Panc1 (cell line): ENCODE data around the gene SYCN. TPM values are rescaled to one million over a fixed set of nuclear protein-coding genes. Genes with fewer than 3 reads are reported as not detected.
A peak's percentile ranks its signal among the peaks of the same experiment; 100 is the strongest.
"Not testable (repeated sequence)": the region's sequence is repeated elsewhere in the genome, so short reads cannot be mapped to it uniquely, and the experiment has no call there.

Source experiments
- ATAC-seq: fragments of 200-7000 bp; cut with Tn5 transposase; 2 replicates; pipeline ENCODE4 v1.9.1; 2020; ENCODE audit warnings: mild to moderate bottlenecking, moderate library complexity
- BruUV-seq: library from RNA; stranded (reverse); fragments of 400-500 nt; replicated peaks from 2 replicates; lab custom pipeline; 2021; lab: Mats Ljungman, UMichigan
- CTCF ChIA-PET: fragments of 300-600 bp; sonication (Branson Sonifier 250); formaldehyde crosslinking; loops from one replicate; lab custom pipeline; 2022; ENCODE audit warnings: antibody characterized with exemption; lab: Charles Lee
- POLR2A ChIA-PET: fragments of 300-600 bp; sonication (Branson Sonifier 250); formaldehyde crosslinking; loops from one replicate; lab custom pipeline; 2022; ENCODE audit warnings: antibody characterized with exemption; lab: Charles Lee
- DNase-seq: peaks from one replicate; pipeline ENCODE4 v3.0.0-alpha.2; 2010; ENCODE audit warnings: low read depth, low spot score
- H3K27ac ChIP-seq: 2 replicates; pipeline ENCODE4 v1.5.1; 2011; ENCODE audit warnings: mild to moderate bottlenecking, low read length, inconsistent platforms
- H3K27me3 ChIP-seq: fragments of 200-500 bp; sonication (Bioruptor generic); 2 replicates; pipeline ENCODE4 v1.6.0; 2014; ENCODE audit warnings: low read length, inconsistent platforms; ENCODE audit not compliant: control insufficient read depth, insufficient read depth
- H3K36me3 ChIP-seq: fragments of 200-500 bp; sonication (Bioruptor generic); 2 replicates; pipeline ENCODE4 v1.5.1; 2014; ENCODE audit warnings: inconsistent platforms, mild to moderate bottlenecking, low read length, moderate library complexity; ENCODE audit not compliant: control insufficient read depth, insufficient read depth
- H3K4me1 ChIP-seq: 2 replicates; pipeline ENCODE4 v1.5.1; 2011; ENCODE audit warnings: inconsistent platforms, mild to moderate bottlenecking, low read length, moderate library complexity; ENCODE audit not compliant: control insufficient read depth, insufficient read depth
- H3K4me3 ChIP-seq, 2 experiments: 2 replicates each; pipeline ENCODE4 v1.5.1; 2011 to 2012; ENCODE audit warnings: low read depth in 2 of 2, low read length in 2 of 2, mild to moderate bottlenecking in 2 of 2, inconsistent platforms in 1 of 2, moderate library complexity in 1 of 2
- H3K9me3 ChIP-seq: fragments of 200-500 bp; sonication (Bioruptor generic); 2 replicates; pipeline ENCODE4 v1.5.1; 2014; ENCODE audit warnings: low read depth, mild to moderate bottlenecking, inconsistent platforms, low read length, moderate library complexity; ENCODE audit not compliant: control insufficient read depth, insufficient read depth
- POLR2AphosphoS5 ChIP-seq: IDR thresholded peaks from 2 replicates; pipeline ENCODE4 v1.6.1; 2012; ENCODE audit warnings: mild to moderate bottlenecking, low read depth, low read length, moderate library complexity
- REST ChIP-seq, 2 experiments: IDR thresholded peaks; 2 replicates each; pipeline ENCODE4 v1.6.1; 2011 to 2012; ENCODE audit warnings: low read depth in 2 of 2, control low read depth in 1 of 2, low read length in 1 of 2, mild to moderate bottlenecking in 1 of 2, moderate library complexity in 1 of 2; ENCODE audit not compliant: insufficient read depth in 1 of 2
- SIN3A ChIP-seq: IDR thresholded peaks from 2 replicates; pipeline ENCODE4 v1.6.1; 2012; ENCODE audit warnings: low read depth, mild to moderate bottlenecking, low read length, moderate library complexity, borderline replicate concordance; ENCODE audit not compliant: insufficient read depth
- TCF7L2 ChIP-seq: IDR thresholded peaks from 2 replicates; pipeline ENCODE4 v1.6.1; 2011; ENCODE audit warnings: mild to moderate bottlenecking, low read depth, low read length, inconsistent platforms
- in situ Hi-C: cut with HindIII; loops from 2 replicates; pipeline ENCODE4 v1.10.0; 2016; ENCODE audit warnings: low sequenced_read_pairs, low pct_unique_long_range_greater_than_20kb
- intact Hi-C: fragments of 100-400 bp; cut with micrococcal nuclease; formaldehyde crosslinking; loops from one replicate; pipeline ENCODE4 v1.10.0; 2022; ENCODE audit not compliant: unreplicated experiment
- total RNA-seq: library from RNA; stranded (reverse); gene quantifications from one replicate; pipeline ENCODE4 v1.2.1, GENCODE V29; 2021; ENCODE audit not compliant: unreplicated experiment
- TF ChIP-seq, protein P1 (sequence below): fragments of 450-650 bp; IDR thresholded peaks from 2 replicates; pipeline ENCODE4 v1.5.1; 2017; ENCODE audit warnings: mild to moderate bottlenecking

The SYCN gene
- total RNA-seq, 1 experiment from 2014 or later, result 0.33 TPM

DNA sequence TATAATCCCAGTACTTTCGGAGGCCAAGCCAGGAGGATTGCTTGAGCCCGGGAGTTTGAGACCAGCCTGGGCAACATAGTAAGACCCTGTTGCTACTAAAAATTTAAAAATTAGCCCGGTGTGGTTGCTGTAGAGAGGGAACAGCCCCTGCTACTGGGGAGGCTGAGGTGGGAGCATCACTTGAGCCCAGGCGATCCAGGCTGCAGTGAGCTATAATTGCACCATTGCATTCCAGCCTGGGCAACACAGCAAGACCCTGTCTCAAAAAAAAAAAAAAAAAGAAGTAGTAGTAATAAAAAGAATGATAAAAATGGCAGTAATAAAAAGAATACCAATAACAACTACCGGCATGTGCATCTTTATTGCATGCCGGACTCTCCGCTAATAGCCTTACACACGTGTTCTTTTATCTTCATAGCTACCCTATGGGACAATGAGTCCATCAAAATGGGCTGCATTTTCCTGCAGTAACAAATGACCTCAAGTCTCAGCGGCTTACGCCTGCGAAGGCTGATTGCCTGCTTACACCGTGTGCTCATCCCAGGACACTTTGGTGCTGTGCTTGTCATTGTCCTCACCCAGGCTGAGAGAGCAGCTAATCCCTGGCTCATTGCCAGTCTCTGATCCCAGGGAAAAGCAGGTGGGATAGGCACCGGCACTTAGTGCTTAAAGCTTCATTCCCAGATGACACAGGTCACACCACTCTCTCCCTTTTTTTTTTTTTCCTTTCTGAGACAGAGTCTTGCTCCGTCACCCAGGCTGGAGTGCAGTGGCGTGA lies 14.4 kb upstream of the SYCN start:
- ATAC-seq (0 out of 2 replicates have a peak, but pooled peaks have one; percentile 8), DNase-seq (no peak)
- intact Hi-C loops, result no loop called here
- ChIA-PET POLR2A (interaction anchor here (0.5 to 0.7 kb wide), 4 partner anchors 210 to 1064 kb away, joined by 4 to 9 read pairs (median 5); no protein-coding TSS in a partner anchor), CTCF (interaction anchor here (0.5 to 1.2 kb wide), 12 partner anchors 12 to 1087 kb away, joined by 3 to 6 read pairs (median 4); partner anchors contain the start of genes GMFG and RPS16)
- H3K36me3 ChIP-seq, result no peaks in the 10 kb centered on the region
- H3K4me1 ChIP-seq, result no peaks in the 10 kb centered on the region
- peaks cover 4% of the 10 kb centered on the region; the same call in 1 of the 2 replicates for H3K9me3 ChIP-seq
- no peak for TF ChIP-seq SIN3A
- no peak for TF ChIP-seq TCF7L2
- no peak for TF ChIP-seq POLR2AphosphoS5
- TF ChIP-seq REST (IDR thresholded peaks at IDR 0.05; ENCODE audit: insufficient read depth in 1 of 2, low read depth in 2 of 2, low read length in 1 of 2), result no peak; a peak in 1 of 4 replicates
- H3K27me3 ChIP-seq, result peaks cover 10% of the 10 kb centered on the region
- in situ Hi-C loops, result loop anchor here (5.0 kb wide), 3 partner anchors 34 to 559 kb away; partner anchors contain the start of genes LEUTX and SAMD4B
- H3K27ac ChIP-seq, result no peak overlapping the region
- BruUV-seq, result no TSS peak
- no peak overlapping the region for H3K4me3 ChIP-seq

DNA sequence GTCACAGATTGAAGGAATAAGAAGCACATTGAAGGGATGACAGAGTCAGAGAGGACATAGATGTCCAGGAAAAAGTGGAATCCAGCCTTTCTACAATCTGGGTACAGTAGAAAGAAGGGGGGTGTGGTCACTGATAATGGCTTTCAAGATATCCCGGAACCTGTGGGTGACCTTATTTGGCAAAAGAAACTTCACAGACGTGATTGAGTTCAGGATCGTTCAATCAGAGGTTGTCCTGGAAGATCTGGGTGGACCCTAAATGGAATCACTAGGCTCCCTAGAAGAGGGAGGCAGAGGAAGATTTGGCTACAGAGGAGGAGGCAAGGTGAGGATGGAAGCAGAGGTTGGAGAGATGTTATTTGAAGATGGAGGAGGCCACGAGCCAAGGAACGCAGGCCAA lies 13.0 kb upstream of the SYCN start:
- TF ChIP-seq SIN3A, result no peak
- no peak for TF ChIP-seq TCF7L2
- TF ChIP-seq POLR2AphosphoS5, result no peak
- TF ChIP-seq, protein P1, sequence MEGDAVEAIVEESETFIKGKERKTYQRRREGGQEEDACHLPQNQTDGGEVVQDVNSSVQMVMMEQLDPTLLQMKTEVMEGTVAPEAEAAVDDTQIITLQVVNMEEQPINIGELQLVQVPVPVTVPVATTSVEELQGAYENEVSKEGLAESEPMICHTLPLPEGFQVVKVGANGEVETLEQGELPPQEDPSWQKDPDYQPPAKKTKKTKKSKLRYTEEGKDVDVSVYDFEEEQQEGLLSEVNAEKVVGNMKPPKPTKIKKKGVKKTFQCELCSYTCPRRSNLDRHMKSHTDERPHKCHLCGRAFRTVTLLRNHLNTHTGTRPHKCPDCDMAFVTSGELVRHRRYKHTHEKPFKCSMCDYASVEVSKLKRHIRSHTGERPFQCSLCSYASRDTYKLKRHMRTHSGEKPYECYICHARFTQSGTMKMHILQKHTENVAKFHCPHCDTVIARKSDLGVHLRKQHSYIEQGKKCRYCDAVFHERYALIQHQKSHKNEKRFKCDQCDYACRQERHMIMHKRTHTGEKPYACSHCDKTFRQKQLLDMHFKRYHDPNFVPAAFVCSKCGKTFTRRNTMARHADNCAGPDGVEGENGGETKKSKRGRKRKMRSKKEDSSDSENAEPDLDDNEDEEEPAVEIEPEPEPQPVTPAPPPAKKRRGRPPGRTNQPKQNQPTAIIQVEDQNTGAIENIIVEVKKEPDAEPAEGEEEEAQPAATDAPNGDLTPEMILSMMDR, result no peak
- no peak for TF ChIP-seq REST (IDR thresholded peaks at IDR 0.05; ENCODE audit: insufficient read depth in 1 of 2, low read depth in 2 of 2, low read length in 1 of 2)
- Histone ChIP-seq H3K36me3 (no peaks in the 10 kb centered on the region), H3K9me3 (peaks cover 4% of the 10 kb centered on the region; the same call in 1 of the 2 replicates), H3K27ac (no peak overlapping the region), H3K4me1 (no peaks in the 10 kb centered on the region), H3K27me3 (peaks cover 10% of the 10 kb centered on the region), H3K4me3 (no peak overlapping the region)
- ChIA-PET CTCF (interaction anchor here (0.6 to 1.5 kb wide), 3 partner anchors 8 to 77 kb away, joined by 3 to 6 read pairs (median 3); no protein-coding TSS in a partner anchor), POLR2A (interaction anchor here (0.6 to 0.7 kb wide), 2 partner anchors 54 to 96 kb away, joined by 4 to 11 read pairs; no protein-coding TSS in a partner anchor)
- ATAC-seq, result no peak
- no peak for DNase-seq
- no TSS peak for BruUV-seq
- intact Hi-C loops, result no loop called here
- in situ Hi-C loops, result loop anchor here (5.0 kb wide), 3 partner anchors 35 to 560 kb away; partner anchors contain the start of genes LEUTX and SAMD4B

- ATAC-seq, H3K4me1 ChIP-seq, H3K27ac ChIP-seq, H3K4me3 ChIP-seq, H3K36me3 ChIP-seq, intact Hi-C loops, H3K27me3 ChIP-seq, H3K9me3 ChIP-seq, DNase-seq, BruUV-seq: not testable (repeated sequence)
- ChIA-PET CTCF (interaction anchor here (0.6 to 5.5 kb wide), 3 partner anchors 10 to 113 kb away, joined by 3 to 78 read pairs (median 4); no protein-coding TSS in a partner anchor), POLR2A (interaction anchor here (1.2 kb wide), 1 partner anchor 16 kb away, joined by 4 read pairs; no protein-coding TSS in a partner anchor)
- in situ Hi-C loops, result loop anchor here (5.0 kb wide), 3 partner anchors 37 to 562 kb away; partner anchors contain the start of genes LEUTX and SAMD4B
Observed at GRCh38 chr19:39215323-39215722, 11.3 kb upstream of the SYCN start.
